Measurements from ENCODE around the gene KCNN4. TPM values are rescaled to one million over a fixed set of nuclear protein-coding genes. Genes with fewer than 3 reads are reported as not detected.

KCNN4 gene
- total and polyA plus RNA-seq, 12 donors, result 0.34 to 1.6 (median 0.86) TPM

DNA sequence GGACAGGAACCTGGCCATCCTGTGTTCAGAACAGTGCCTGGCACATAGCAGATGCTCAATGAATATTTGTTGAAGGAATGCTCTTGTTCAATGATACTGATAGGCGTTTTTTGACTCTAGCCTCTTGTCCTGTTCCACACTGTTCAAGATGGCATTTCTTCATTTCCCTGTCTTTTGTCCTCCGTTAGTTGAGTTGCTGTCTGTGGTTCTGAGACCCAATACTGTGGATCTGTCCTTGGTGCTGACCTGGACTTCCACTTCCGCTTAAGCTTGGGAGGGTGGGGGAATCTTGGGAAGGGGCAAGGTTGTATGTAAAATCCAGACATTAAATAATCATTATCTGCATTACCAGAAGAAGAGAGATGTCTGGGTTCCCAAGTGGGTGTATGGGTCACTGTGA, 8.3 kb upstream of the KCNN4 start:
- 8 to 9% methylated on average over 3 of the region's 3 CpGs for WGBS, 2 donors
- Histone ChIP-seq H3K9me3 (no peaks in the 10 kb centered on the region), H3K4me1 (peaks cover 0 to 15% (median 2%) of the 10 kb centered on the region in 9 donors), H3K27ac (no peak overlapping the region), H3K4me3 (no peak overlapping the region), H3K36me3 (no peaks in the 10 kb centered on the region), H3K27me3 (peaks cover 0 to 21% (median 15%) of the 10 kb centered on the region in 7 donors)
- TF ChIP-seq, protein P1, sequence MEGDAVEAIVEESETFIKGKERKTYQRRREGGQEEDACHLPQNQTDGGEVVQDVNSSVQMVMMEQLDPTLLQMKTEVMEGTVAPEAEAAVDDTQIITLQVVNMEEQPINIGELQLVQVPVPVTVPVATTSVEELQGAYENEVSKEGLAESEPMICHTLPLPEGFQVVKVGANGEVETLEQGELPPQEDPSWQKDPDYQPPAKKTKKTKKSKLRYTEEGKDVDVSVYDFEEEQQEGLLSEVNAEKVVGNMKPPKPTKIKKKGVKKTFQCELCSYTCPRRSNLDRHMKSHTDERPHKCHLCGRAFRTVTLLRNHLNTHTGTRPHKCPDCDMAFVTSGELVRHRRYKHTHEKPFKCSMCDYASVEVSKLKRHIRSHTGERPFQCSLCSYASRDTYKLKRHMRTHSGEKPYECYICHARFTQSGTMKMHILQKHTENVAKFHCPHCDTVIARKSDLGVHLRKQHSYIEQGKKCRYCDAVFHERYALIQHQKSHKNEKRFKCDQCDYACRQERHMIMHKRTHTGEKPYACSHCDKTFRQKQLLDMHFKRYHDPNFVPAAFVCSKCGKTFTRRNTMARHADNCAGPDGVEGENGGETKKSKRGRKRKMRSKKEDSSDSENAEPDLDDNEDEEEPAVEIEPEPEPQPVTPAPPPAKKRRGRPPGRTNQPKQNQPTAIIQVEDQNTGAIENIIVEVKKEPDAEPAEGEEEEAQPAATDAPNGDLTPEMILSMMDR (IDR thresholded peaks at IDR 0.05), result no peak
- intact Hi-C loops (cut with DNase I), result loop anchor here in 2 of 10 donors (10.0 kb wide), 3 partner anchors 114 to 244 kb away; partner anchors contain the start of gene PLAUR (in 1 of the 2)
- DNase-seq, result no peak
- ATAC-seq, result no peak

DNA sequence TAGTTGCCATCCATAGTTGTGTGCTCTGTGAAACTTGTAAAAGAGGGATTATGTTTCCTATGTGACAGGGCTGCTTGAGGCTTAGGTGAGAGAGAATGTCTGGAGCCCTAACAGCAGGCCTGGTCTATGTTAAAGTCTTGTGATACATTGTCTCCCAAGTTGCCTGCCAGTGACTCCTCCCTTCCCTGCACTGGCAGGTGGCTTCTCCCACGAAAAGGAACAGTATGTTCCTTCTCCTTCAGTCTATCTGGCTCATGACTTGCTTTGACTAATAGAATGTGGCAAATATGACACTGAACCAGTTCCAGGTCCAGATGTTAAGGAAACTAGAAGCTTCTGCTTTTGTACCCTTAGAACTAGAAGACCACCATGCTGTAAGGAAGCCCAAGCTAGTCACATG, 5.9 kb upstream of the KCNN4 start:
- Histone ChIP-seq H3K4me3 (no peak overlapping the region), H3K27ac (no peak overlapping the region), H3K36me3 (no peaks in the 10 kb centered on the region), H3K9me3 (no peaks in the 10 kb centered on the region), H3K27me3 (peaks cover 0 to 27% (median 15%) of the 10 kb centered on the region in 7 donors), H3K4me1 (peaks cover 0 to 19% (median 2%) of the 10 kb centered on the region in 9 donors)
- DNase-seq (no peak), ATAC-seq (no peak)
- WGBS, 2 donors, result 33 to 50% methylated on average over 1 of the region's 1 CpG
- intact Hi-C loops (cut with DNase I), result loop anchor here in 2 of 10 donors (10.0 kb wide), 3 partner anchors 112 to 242 kb away; partner anchors contain the start of gene PLAUR (in 1 of the 2)
- TF ChIP-seq, protein P1 (IDR thresholded peaks at IDR 0.05), result no peak

DNA sequence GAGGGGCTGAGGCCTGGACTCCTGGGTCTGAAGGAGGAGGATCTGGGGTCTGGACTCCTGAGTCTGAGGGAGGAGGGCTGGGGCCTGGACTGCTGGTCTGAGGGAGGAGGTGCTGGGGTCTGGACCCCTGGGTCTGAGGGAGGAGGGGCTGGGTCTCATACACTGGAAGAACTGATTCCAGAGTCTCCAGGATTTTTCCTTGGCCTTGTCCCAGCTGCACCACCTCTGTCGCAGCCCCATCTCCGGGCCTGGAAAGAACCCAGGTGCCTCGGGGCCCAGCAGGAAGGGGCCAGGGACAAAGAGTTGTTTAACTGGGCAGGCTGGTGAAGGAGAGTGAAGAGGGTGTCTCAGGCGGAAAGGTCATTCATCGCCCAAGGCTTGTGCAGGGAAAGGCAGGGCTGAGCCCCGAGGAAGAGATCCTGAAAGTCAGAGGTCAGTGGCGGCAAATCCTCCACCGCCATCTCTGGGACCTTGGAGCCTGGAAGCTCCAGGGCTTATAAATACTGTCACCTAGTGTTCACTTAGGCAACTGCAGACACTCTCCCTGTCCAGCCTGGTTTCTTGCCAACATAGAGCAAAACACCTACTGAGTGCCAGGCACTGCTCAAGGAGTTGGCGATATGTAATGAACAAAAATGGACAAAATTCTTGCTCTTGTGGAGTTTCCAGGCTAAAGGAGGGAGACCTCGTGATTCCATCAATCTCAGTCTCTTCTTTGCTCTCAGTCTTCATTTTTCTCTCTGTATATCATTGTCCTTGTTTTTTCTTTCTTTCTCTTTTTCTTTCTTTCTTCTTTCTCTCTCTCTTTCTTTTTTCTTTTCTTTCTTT, 4.4 kb upstream of the KCNN4 start:
- whole genome bisulfite sequencing, 2 donors, result 16 to 18% methylated on average over 10 of the region's 10 CpGs
- ATAC-seq (peak; percentile 59 to 90 (median 83)), DNase-seq (peak in 1 of 2 donors; percentile 50)
- Histone ChIP-seq H3K27me3 (peaks cover 0 to 35% (median 18%) of the 10 kb centered on the region in 7 donors), H3K36me3 (no peaks in the 10 kb centered on the region), H3K4me3 (no peak overlapping the region), H3K4me1 (peaks cover 0 to 28% (median 2%) of the 10 kb centered on the region in 9 donors), H3K9me3 (no peaks in the 10 kb centered on the region), H3K27ac (peak overlapping the region in 1 of 10 donors; percentile 70)
- TF ChIP-seq, protein P1 (IDR thresholded peaks at IDR 0.05), result peak; percentile 94 to 99 (median 96)
- intact Hi-C loops (cut with DNase I), result loop anchor here in 9 of 10 donors (1.0 to 10.0 kb wide), 6 partner anchors 38 to 240 kb away; partner anchors contain the start of gene PLAUR (in 1 of the 9)

DNA sequence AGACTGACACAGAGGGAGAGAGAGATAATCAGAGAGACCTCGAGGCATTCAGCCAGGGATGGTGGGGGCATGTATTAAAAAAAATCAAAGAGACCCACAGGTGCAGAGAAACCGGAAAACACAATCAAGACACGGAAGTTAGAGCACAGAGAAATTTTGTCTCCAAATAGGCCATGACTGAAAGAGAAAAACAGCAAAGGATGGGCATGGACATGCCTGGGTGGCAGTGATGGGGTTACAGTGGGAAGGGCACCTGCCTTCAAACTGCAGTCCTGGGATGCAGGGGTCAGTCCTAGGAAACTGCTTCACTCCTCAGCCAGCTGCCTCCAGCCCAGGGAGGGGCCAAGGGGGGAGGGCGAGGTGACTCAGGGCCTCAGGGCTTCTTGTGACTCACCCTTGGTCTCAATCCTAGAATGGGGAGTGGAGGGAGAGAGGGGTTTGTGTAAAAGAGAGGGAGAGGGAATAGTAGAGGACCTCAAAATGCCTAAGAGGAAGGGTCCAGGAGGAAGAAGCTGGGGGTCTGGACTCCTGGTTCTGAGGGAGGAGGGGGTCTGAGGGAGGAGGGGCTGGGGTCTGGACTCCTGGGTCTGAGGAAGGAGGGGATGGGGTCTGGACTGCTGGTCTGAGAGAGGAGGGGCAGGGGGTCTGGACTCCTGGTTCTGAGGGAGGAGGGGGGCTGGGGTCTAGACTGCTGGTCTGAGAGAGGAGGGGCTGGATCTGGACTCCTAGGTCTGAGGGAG, 3.6 kb upstream of the KCNN4 start:
- no peak overlapping the region for H3K4me3 ChIP-seq
- ATAC-seq (peak in 6 of 8 donors; percentile 32 to 64 (median 42)), DNase-seq (no peak)
- no peaks in the 10 kb centered on the region for H3K36me3 ChIP-seq
- 58 to 72% methylated on average over 4 of the region's 4 CpGs for WGBS, 2 donors
- intact Hi-C loops (cut with DNase I), result loop anchor here in 6 of 10 donors (1.0 to 10.0 kb wide), 6 partner anchors 37 to 240 kb away; partner anchors contain the start of gene PLAUR (in 1 of the 6)
- peak overlapping the region in 1 of 10 donors; percentile 70 for H3K27ac ChIP-seq
- H3K4me1 ChIP-seq, result peaks cover 0 to 32% (median 2%) of the 10 kb centered on the region in 9 donors
- H3K27me3 ChIP-seq, result peaks cover 0 to 35% (median 18%) of the 10 kb centered on the region in 7 donors
- no peaks in the 10 kb centered on the region for H3K9me3 ChIP-seq
- TF ChIP-seq, protein P1 (IDR thresholded peaks at IDR 0.05), result no peak
